ENCODE results near the gene MAP2K6. TPM values are rescaled to one million over a fixed set of nuclear protein-coding genes. Genes with fewer than 3 reads are reported as not detected.

MAP2K6 gene
- total RNA-seq, 1 experiment from 2014 or later = 12.2 TPM

DNA sequence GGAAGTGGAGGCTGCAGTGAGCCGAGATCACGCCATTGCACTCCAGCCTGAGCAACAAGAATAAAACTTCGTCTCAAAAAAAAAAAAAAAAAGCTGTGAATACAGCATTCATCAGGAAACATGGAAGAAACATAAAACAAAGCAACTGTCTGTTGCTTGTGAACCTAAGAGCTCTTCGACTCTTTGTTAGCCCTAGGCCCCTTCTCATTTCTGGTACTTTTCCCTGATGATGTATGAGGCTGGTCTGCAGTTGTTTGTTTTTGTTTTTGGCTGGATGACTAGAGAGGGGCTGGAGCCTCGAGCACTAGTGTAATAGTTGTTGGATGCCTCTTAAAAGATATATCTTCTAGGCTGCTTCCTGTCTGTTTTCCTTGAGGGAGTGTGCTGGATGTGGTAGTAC, 113.5 kb downstream of the MAP2K6 start:
- no peak for ATAC-seq
- Histone ChIP-seq H3K9ac (ENCODE audit: low read length) (no peak overlapping the region), H4K20me1 (ENCODE audit: low read length) (no peaks in the 10 kb centered on the region), H3K36me3 (ENCODE audit: low read depth, low read length) (no peaks in the 10 kb centered on the region), H3K4me1 (ENCODE audit: insufficient read depth, low read length) (0 out of 2 replicates have a peak, but pooled peaks cover 3% of the 10 kb centered on the region), H3K9me3 (ENCODE audit: low read length) (no peaks in the 10 kb centered on the region), H3K27me3 (ENCODE audit: low read length) (no peaks in the 10 kb centered on the region), H3K27ac (ENCODE audit: low read length) (no peak overlapping the region), H3F3A (ENCODE audit: low read length, unreplicated experiment) (no peaks in the 10 kb centered on the region), H3K9me2 (replicated peaks; ENCODE audit: low read length) (no peaks in the 10 kb centered on the region), H2AFZ (ENCODE audit: low read length) (no peak overlapping the region), H3K79me2 (ENCODE audit: low read length) (no peaks in the 10 kb centered on the region), H3K4me3 (ENCODE audit: low read length) (no peak overlapping the region), H3K4me2 (ENCODE audit: low read length) (no peak overlapping the region)
- ChIA-PET POLR2A (ENCODE audit: unreplicated experiment) (interaction anchor here (0.6 kb wide), 1 partner anchor 381 kb away, joined by 3 read pairs; no protein-coding TSS in a partner anchor), CTCF (no interaction called here)
- TF ChIP-seq, protein P1, sequence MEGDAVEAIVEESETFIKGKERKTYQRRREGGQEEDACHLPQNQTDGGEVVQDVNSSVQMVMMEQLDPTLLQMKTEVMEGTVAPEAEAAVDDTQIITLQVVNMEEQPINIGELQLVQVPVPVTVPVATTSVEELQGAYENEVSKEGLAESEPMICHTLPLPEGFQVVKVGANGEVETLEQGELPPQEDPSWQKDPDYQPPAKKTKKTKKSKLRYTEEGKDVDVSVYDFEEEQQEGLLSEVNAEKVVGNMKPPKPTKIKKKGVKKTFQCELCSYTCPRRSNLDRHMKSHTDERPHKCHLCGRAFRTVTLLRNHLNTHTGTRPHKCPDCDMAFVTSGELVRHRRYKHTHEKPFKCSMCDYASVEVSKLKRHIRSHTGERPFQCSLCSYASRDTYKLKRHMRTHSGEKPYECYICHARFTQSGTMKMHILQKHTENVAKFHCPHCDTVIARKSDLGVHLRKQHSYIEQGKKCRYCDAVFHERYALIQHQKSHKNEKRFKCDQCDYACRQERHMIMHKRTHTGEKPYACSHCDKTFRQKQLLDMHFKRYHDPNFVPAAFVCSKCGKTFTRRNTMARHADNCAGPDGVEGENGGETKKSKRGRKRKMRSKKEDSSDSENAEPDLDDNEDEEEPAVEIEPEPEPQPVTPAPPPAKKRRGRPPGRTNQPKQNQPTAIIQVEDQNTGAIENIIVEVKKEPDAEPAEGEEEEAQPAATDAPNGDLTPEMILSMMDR (conservative IDR thresholded peaks at IDR 0.05; ENCODE audit: low read depth, low read length) = no peak
- TF ChIP-seq EZH2 (IDR thresholded peaks at IDR 0.05; ENCODE audit: low read length, unreplicated experiment) (no peak), EZH2phosphoT487 (IDR thresholded peaks at IDR 0.05; ENCODE audit: borderline replicate concordance, low read length) (no peak)
- DNase-seq = no peak
- intact Hi-C loops (cut with micrococcal nuclease) = loop anchor here (5.0 kb wide), 2 partner anchors 149 to 1024 kb away; no protein-coding TSS in a partner anchor
- BruUV-seq (replicated peaks) = no TSS peak

DNA sequence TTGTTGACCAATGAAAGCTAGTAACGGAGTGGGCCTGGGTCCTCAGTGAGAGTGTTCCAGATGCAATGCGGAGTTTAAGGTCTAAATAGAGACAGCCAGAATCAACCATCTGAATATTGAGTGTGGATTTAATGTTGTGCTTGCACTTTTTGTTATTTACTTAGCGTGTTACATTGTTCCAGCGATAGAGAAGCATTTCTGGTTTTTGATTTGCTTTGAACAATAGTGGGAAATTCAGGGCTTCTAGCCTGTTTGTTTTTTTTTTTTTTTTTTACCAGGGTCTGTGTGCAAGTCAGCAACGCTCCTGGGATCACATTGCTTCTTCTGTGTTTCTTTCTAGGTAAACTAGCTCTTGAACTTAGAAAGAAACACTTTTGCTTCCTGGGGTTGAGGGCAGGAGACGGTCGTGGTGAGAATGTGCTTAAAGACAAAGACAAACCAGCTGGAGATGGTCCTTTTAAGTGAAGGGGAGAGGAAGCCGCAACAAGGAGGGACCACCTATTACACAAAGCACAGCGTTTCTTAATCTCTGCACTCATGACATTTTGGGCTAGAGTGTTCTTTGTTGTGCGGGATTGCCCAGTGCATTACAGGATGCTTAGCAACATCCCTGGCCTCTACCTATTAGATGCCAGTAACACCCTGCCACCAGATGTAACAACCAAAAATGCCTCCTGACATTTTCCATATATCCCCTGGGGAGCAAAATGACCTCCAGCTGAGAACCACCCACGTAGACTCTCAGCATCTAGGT, 119.2 kb downstream of the MAP2K6 start:
- no TSS peak for BruUV-seq (replicated peaks)
- H3K79me2 ChIP-seq (ENCODE audit: low read length) = no peaks in the 10 kb centered on the region
- ChIA-PET POLR2A (ENCODE audit: unreplicated experiment) (no interaction called here), CTCF (no interaction called here)
- intact Hi-C loops (cut with micrococcal nuclease) = no loop called here
- peaks cover 3% of the 10 kb centered on the region for H3F3A ChIP-seq (ENCODE audit: low read length, unreplicated experiment)
- no peaks in the 10 kb centered on the region for H3K36me3 ChIP-seq (ENCODE audit: low read depth, low read length)
- H2AFZ ChIP-seq (ENCODE audit: low read length) = no peak overlapping the region
- H3K27ac ChIP-seq (ENCODE audit: low read length) = no peak overlapping the region
- H4K20me1 ChIP-seq (ENCODE audit: low read length) = no peaks in the 10 kb centered on the region
- H3K9ac ChIP-seq (ENCODE audit: low read length) = no peak overlapping the region
- no peaks in the 10 kb centered on the region for H3K9me2 ChIP-seq (replicated peaks; ENCODE audit: low read length)
- no peak overlapping the region for H3K4me3 ChIP-seq (ENCODE audit: low read length)
- peaks cover 5% of the 10 kb centered on the region for H3K4me1 ChIP-seq (ENCODE audit: insufficient read depth, low read length)
- ATAC-seq = no peak
- no peaks in the 10 kb centered on the region for H3K9me3 ChIP-seq (ENCODE audit: low read length)
- TF ChIP-seq, protein P1 (conservative IDR thresholded peaks at IDR 0.05; ENCODE audit: low read depth, low read length) = no peak
- TF ChIP-seq EZH2 (IDR thresholded peaks at IDR 0.05; ENCODE audit: low read length, unreplicated experiment) = no peak
- DNase-seq = no peak
- H3K4me2 ChIP-seq (ENCODE audit: low read length) = no peak overlapping the region
- no peaks in the 10 kb centered on the region for H3K27me3 ChIP-seq (ENCODE audit: low read length)

DNA sequence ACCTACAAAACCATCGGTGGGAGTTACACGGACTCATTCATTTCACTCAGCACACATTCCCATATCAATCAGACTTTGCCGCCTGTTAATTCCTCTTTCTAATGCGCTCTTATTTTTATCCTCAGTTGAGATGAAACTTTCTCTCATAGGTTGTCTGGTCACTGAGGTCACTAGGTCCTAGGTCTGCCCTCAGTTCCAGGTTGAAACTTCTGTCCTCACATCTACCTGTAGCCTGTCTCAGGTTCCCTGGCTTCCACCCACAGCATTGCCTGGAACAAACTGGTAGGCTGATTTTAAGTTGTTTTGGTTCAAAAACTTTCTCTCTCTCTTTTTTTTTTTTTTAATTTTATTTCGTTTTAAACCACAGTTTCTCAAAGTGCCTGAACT, 119.7 kb downstream of the MAP2K6 start:
- no peak overlapping the region for H3K27ac ChIP-seq (ENCODE audit: low read length)
- BruUV-seq (replicated peaks) = no TSS peak
- DNase-seq (no peak), ATAC-seq (no peak)
- POLR2A ChIA-PET (ENCODE audit: unreplicated experiment) = no interaction called here
- no peaks in the 10 kb centered on the region for H3K9me2 ChIP-seq (replicated peaks; ENCODE audit: low read length)
- H3K9ac ChIP-seq (ENCODE audit: low read length) = no peak overlapping the region
- TF ChIP-seq EZH2phosphoT487 (IDR thresholded peaks at IDR 0.05; ENCODE audit: borderline replicate concordance, low read length) (no peak), EZH2 (IDR thresholded peaks at IDR 0.05; ENCODE audit: low read length, unreplicated experiment) (no peak)
- TF ChIP-seq, protein P1 (conservative IDR thresholded peaks at IDR 0.05; ENCODE audit: low read depth, low read length) = no peak
- H3K4me2 ChIP-seq (ENCODE audit: low read length) = no peak overlapping the region
- no peaks in the 10 kb centered on the region for H3K79me2 ChIP-seq (ENCODE audit: low read length)
- no peaks in the 10 kb centered on the region for H4K20me1 ChIP-seq (ENCODE audit: low read length)
- H2AFZ ChIP-seq (ENCODE audit: low read length) = no peak overlapping the region
- no peaks in the 10 kb centered on the region for H3K9me3 ChIP-seq (ENCODE audit: low read length)
- CTCF ChIA-PET = no interaction called here
- no peaks in the 10 kb centered on the region for H3K36me3 ChIP-seq (ENCODE audit: low read depth, low read length)
- H3F3A ChIP-seq (ENCODE audit: low read length, unreplicated experiment) = peaks cover 8% of the 10 kb centered on the region
- intact Hi-C loops (cut with micrococcal nuclease) = no loop called here
- peaks cover 11% of the 10 kb centered on the region for H3K4me1 ChIP-seq (ENCODE audit: insufficient read depth, low read length)
- H3K4me3 ChIP-seq (ENCODE audit: low read length) = no peak overlapping the region
- no peaks in the 10 kb centered on the region for H3K27me3 ChIP-seq (ENCODE audit: low read length)

All from PC-3 (cell line).